Activated naive CD4-positive, alpha-beta T cell (primary cell): ENCODE results near the gene DAB2IP.
A peak's percentile ranks its signal among the peaks of the same experiment; 100 is the strongest.
"Not testable (repeated sequence)": the region's sequence is repeated elsewhere in the genome, so short reads cannot be mapped to it uniquely, and the experiment has no call there.

Experiments
- DNase-seq, 4 experiments: peaks; one replicate each; lab custom pipeline; 2025; lab: John Stamatoyannopoulos, UW

Gene DAB2IP

GRCh38 chr9:121626012-121626411 is 25.4 kb upstream of the DAB2IP start:
- DNase-seq = no peak

DNA sequence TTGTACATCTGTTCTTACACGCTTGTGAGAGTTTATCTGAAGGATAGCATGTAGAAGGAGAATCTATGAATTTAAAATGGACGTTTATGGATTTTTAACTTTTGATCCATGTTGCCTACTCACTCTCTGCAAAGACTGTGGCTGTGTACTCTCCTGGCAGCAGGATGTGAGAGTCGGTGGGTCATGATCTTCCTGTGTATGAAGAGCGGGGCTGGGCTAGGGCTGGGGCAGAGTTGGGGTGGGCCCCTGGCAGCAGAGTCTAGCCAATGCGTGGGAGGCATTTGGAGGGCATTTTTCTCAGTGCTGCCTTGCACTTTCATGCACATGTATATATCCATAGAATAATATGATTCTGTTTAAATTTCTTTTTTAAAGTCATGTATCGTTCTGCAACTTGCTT is 24.0 kb upstream of the DAB2IP start:
- no peak for DNase-seq

DNA sequence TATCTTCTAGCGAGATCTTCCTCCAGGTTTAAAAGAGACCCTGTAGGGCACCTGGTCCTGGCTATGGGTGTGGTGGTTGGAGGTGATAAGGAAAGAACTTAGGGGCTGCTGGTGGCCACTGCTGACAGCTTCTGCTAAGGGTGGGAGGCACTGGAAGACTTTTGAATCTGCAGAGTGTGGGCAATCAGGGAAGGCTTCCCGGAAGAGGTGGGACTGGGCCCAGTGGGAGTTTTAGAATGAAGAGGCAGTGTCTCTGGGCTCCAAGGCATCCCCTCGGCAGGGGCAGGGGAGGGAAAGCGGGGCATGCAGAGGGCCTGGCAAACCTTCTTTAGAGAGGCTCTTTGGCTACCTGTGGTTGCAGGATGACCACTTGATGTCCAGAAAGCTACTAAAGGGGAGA is 23.0 kb upstream of the DAB2IP start:
- DNase-seq = no peak

- no peak for DNase-seq
Observed at GRCh38 chr9:121631115-121631514, 20.3 kb upstream of the DAB2IP start.

DNA sequence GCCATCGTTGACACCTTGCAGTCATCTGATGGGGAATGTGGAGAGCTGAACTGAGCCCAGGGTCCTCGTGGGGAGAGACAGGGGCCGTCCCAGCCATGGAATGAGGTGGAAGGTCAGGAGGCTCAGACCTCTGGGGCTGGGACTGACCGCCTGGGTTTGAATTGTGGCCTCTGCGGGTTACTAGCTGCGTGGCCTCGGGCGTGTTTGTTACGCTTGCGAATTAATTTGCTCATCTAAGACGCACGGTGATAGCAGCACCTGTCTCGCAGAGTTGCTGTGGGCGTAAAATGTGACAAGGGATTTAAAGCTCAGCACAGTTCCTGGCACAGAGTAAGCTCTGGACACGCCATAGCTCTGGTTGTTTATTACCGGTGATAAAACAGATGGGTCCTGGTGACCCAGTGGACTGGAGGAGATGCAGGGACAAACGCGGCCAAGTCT is 19.4 kb upstream of the DAB2IP start:
- no peak for DNase-seq

- no peak for DNase-seq
Observed at GRCh38 chr9:121633119-121633714, 18.2 kb upstream of the DAB2IP start.

DNA sequence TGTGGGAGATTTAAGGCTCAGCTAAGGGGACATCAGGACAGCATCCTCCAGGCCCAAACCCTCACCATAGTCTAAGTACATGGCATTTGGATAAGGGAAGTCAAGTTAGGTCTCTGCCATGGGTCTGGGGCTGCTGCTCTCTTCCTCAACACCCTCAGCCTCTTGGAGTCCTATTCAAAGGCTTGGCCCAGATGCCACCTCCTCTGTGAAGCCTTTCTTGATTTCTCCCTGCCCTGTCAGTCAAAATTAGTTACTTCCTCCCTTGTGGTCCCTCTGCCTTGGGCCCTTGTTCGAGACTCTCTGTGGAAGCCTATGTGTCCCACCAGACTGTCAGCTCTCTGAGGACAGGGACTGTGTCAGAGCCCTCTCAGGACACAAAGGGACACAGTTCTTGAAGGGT is 17.7 kb upstream of the DAB2IP start:
- DNase-seq = no peak

DNA sequence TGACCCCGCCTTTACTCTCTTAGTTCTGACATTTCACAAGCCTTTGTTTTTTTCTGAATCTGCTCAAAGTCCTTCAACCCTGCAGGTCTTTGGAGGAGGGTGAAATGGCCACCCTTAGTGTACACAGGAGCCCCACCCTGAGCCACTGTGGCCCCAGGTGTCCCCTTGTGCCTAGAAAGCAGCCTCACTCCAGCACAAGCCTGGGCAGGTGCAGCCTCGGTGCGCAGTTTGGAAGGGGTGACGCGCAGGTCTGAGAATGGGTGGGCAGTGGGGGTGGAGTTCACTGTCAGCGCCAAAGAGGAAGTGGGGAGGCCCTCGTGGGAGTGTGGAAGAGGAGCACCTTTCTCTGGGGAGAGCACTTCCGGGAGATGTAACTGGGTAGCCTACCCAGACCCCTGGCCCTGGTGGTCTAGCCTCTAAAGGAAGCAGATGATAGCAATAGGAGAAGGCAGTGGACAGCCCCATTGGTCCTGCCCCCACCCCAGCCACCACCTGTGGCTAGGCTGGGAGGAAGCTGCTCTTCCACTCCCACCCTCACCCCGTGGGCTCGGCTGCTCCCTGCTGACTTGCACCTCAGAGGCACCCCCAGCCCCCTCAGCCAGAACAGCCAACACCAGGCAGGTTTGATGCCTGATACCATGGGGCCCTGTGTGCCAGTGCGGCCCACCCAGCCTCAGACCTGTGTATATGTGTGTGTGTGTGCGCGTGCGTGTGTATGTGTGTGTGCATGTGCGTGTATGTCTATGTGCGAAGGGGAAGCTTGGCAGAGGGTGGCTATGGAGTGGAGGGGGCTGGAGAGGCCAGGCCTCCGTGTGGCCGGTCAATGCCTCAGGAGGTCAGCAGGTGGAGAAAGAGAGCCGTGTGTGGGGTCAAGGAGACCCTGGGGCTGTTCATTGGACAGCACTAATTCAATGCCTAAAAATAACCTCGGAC is 16.8 kb upstream of the DAB2IP start:
- no peak for DNase-seq

GRCh38 chr9:121635300-121635876 is 16.0 kb upstream of the DAB2IP start:
- no peak for DNase-seq

- no peak for DNase-seq
Observed at GRCh38 chr9:121636341-121636865, 15.0 kb upstream of the DAB2IP start.

DNA sequence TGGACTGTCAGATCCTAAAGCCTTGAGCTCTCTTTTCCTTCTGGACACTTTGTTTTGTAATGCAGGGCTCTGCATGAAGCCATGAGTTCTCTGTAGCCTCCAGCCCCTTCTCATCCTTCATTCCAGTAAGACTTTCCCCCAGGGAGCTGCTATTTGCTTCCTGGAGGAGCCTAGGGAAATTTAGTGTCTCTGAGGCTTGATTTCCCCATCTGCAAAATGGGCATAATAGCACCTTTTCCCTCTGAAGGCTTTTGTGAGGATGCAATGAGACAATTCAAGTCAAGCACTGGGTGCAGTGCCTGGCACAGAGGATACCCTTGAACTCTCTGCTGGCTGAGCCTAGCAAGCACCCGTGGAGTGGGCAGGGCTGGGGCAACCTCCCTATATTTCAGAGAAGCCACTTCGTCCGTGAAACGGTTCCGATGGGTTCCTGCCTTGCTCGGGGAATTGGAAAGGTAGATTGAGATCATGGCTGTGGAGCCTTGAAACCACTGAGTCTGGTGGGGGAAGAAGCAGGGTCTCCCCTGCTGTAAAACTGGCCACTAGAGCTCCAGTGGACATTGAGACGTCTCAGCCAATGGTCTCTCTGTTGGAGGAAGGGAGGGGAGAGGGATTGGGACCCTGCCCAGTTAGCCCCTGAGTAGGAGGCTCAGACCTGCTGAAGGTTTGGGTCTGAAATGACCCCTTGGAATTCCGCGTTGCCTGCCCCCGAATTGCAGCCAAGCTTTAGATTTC is 14.3 kb upstream of the DAB2IP start:
- DNase-seq = no peak

DNA sequence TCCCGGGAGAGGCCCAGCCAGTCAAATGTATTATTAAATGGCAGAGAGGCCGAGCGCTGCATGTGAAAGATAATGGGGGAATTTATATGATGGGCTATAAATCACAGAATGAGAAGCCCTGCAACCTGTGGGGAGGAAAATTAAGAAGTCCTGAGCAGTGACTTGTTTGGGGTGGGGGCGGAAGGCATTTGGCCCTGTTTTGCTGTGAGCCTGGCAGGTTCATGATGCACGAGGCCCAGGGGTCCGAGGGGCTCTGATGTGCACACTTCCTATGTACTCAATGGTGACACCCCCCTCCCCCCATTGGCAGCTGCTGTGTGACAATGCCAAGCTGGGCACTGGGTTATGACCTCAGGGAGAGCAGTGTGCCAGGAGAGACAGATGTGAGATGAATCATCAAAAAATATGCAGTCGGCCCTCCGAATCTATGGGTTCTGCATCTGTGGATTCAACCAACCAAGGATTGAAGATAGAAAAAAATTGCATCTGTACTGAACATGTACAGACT is 13.7 kb upstream of the DAB2IP start:
- DNase-seq = no peak

- no peak for DNase-seq
Observed at GRCh38 chr9:121638399-121638798, 13.0 kb upstream of the DAB2IP start.

DNA sequence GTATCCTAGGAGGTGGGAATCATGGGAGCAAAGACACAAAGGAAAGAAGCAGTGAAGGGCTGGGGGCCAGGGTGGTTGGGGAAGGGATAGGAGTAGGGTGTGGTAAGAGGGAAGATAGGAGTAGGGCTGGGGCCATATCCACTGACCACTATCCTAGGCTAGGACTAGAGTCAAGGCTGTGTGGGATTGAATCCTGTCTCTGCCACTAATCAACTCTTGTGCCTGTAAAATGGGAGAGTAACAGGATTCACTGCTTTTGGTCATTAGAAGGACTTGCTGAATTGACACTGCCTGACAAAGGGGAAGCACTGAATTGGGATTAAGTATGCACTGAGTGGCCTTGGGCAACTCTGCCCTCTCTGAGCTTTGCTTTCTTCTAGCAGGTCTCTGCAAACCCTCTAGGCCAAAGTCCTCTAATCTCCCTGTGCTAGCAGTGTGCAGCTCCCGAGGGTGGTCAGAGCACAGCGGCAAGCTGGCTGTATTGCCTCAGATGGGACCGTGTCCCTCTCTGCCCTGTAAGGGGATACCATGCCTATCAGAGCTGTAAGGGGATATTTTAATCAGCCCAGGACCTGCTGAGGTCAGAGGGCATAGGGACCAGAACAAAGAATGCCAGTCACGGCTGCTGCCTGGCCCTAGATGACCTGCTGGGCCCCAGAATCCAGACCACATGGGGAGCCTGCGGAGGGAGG is 12.4 kb upstream of the DAB2IP start:
- no peak for DNase-seq

- no peak for DNase-seq
Observed at GRCh38 chr9:121639619-121640018, 11.8 kb upstream of the DAB2IP start.

GRCh38 chr9:121640076-121640475 is 11.4 kb upstream of the DAB2IP start:
- DNase-seq = peak in 1 of 4 experiments; percentile 10

GRCh38 chr9:121640491-121641223 is 10.8 kb upstream of the DAB2IP start:
- no peak for DNase-seq

DNA sequence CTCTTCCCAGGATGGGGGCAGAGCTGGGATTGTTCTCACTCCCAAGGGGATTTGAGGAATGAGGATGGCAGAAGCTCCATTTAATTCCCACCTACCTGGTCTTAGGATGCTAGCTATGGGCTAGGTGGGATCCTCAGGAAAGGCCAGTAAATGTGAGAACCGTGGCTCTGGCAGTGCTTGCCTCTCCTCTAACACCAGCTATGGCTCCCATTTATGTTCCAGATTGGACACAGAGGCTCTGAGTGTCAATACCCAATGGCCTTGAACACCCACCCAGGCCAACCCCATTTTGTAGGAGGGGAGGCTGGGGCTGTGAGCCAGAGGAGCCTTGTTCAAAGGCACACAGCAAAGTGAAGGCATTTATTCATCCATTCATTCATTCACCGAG is 10.2 kb upstream of the DAB2IP start:
- no peak for DNase-seq

DNA sequence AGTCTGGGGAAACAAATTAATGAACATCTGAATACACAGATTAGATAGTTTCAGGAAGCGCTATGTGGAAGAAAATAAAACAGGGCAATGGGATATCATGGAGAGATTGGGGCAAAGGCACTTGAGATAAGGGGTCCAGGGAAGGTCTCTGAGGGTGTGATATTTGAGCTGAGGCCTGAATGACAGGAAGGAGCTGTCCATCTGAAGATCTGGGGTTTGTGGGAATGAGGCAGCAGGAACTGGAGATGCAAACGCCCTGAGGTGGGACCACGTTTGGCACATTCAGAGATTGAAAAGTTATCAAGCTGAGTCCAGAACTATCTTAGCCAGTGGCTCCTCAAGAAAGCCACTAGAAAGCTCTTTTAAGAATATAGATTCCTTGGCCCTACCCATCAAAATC is 8.7 kb upstream of the DAB2IP start:
- DNase-seq = no peak

DNA sequence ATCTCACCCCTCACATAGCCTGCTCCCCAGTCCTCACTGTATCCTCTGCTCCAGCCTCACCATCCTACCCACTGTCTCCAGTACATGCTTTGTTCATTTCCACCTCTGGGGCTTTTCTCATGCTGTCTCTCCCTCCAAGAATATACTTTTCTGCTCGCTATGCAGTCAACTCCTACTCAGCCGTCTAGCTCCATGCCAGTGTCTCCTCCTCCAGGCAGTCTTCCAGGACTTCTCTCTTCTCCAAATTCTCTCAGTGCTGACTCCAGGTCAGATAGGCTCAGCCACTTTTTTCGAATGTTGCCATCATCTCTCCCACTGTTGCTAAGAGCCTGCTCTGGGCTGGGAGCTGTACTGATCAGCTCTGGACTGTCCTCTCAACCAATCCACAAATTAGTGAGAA is 8.0 kb upstream of the DAB2IP start:
- no peak for DNase-seq

- not testable (repeated sequence) for DNase-seq
Observed at GRCh38 chr9:121644040-121644439, 7.4 kb upstream of the DAB2IP start.
